ENCODE measurements around the gene S100PBP. TPM values are rescaled to one million over a fixed set of nuclear protein-coding genes. Genes with fewer than 3 reads are reported as not detected.

S100PBP gene
- total and polyA plus RNA-seq, 2 of the 13 experiments (the other 11 are each of a cell fraction or from before 2014, with no cell fraction given): 20.4 to 26.1 TPM

DNA sequence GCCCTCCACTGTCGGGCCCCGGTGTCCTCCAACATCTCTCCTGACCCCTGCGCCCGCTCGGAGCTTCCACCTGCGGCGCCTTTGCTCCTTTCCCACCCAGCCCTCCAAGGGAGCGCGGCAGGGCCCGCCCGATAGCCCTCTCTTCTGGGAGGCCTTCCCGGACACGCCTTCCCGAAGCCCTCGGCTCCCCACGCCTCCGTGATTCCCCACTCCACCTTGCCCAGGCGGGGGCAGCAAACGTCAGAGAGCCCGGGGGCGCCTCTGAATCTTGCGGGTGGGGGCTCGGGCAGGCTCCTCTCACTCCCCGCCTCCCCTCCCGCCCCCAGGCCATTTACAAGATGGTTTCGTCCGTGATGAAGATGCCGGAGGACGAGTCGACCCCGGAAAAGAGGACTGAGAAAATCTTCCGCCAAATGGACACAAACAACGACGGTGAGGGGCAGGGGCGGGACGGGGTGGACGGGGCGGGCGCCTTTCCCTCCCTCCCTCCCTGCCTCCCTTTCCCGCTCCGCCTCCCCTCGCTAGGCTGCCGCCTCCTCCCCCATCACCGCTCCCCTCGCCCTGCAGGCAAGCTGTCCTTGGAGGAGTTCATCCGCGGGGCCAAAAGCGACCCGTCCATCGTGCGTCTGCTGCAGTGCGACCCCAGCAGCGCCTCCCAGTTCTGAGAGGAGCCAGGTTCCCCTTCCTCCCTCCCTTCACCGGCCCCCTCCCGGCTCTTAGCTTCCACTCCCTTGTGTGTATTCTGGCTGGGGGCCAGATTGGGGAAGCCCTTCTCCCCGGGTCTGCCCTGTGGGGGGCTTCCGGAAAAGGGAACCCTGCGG, 76.0 kb downstream of the S100PBP start (continued):
- TF ChIP-seq, protein P1, sequence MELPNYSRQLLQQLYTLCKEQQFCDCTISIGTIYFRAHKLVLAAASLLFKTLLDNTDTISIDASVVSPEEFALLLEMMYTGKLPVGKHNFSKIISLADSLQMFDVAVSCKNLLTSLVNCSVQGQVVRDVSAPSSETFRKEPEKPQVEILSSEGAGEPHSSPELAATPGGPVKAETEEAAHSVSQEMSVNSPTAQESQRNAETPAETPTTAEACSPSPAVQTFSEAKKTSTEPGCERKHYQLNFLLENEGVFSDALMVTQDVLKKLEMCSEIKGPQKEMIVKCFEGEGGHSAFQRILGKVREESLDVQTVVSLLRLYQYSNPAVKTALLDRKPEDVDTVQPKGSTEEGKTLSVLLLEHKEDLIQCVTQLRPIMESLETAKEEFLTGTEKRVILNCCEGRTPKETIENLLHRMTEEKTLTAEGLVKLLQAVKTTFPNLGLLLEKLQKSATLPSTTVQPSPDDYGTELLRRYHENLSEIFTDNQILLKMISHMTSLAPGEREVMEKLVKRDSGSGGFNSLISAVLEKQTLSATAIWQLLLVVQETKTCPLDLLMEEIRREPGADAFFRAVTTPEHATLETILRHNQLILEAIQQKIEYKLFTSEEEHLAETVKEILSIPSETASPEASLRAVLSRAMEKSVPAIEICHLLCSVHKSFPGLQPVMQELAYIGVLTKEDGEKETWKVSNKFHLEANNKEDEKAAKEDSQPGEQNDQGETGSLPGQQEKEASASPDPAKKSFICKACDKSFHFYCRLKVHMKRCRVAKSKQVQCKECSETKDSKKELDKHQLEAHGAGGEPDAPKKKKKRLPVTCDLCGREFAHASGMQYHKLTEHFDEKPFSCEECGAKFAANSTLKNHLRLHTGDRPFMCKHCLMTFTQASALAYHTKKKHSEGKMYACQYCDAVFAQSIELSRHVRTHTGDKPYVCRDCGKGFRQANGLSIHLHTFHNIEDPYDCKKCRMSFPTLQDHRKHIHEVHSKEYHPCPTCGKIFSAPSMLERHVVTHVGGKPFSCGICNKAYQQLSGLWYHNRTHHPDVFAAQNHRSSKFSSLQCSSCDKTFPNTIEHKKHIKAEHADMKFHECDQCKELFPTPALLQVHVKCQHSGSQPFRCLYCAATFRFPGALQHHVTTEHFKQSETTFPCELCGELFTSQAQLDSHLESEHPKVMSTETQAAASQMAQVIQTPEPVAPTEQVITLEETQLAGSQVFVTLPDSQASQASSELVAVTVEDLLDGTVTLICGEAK (IDR thresholded peaks at IDR 0.05): no peak
- TF ChIP-seq, protein P1 (CRISPR knock-in tag; IDR thresholded peaks at IDR 0.05): no peak
- TF ChIP-seq, protein P2, sequence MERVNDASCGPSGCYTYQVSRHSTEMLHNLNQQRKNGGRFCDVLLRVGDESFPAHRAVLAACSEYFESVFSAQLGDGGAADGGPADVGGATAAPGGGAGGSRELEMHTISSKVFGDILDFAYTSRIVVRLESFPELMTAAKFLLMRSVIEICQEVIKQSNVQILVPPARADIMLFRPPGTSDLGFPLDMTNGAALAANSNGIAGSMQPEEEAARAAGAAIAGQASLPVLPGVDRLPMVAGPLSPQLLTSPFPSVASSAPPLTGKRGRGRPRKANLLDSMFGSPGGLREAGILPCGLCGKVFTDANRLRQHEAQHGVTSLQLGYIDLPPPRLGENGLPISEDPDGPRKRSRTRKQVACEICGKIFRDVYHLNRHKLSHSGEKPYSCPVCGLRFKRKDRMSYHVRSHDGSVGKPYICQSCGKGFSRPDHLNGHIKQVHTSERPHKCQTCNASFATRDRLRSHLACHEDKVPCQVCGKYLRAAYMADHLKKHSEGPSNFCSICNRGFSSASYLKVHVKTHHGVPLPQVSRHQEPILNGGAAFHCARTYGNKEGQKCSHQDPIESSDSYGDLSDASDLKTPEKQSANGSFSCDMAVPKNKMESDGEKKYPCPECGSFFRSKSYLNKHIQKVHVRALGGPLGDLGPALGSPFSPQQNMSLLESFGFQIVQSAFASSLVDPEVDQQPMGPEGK (CRISPR knock-in tag; IDR thresholded peaks at IDR 0.05): peak; percentile 68
- TF ChIP-seq ZBTB3 (CRISPR knock-in tag; IDR thresholded peaks at IDR 0.05; ENCODE audit: borderline replicate concordance, low read depth) (no peak), MTF2 (CRISPR knock-in tag; IDR thresholded peaks at IDR 0.05; ENCODE audit: borderline replicate concordance) (0 out of 2 replicates have a peak, but pooled peaks have one; percentile 48), MED8 (CRISPR knock-in tag; IDR thresholded peaks at IDR 0.05; ENCODE audit: insufficient replicate concordance) (no peak)
- TF ChIP-seq, protein P3, sequence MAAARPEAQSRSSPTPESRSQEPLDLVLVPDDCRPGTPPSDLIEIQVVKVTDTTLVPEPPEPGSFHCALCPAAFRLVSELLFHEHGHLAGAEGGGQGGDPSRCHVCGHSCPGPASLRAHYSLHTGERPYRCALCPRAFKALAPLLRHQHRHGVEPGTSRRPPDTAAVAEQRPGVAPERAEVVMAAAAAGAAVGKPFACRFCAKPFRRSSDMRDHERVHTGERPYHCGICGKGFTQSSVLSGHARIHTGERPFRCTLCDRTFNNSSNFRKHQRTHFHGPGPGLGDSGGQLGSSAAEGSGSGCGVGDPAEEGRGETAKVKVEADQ (CRISPR knock-in tag; IDR thresholded peaks at IDR 0.05; ENCODE audit: borderline replicate concordance): no peak
- TF ChIP-seq, protein P4, sequence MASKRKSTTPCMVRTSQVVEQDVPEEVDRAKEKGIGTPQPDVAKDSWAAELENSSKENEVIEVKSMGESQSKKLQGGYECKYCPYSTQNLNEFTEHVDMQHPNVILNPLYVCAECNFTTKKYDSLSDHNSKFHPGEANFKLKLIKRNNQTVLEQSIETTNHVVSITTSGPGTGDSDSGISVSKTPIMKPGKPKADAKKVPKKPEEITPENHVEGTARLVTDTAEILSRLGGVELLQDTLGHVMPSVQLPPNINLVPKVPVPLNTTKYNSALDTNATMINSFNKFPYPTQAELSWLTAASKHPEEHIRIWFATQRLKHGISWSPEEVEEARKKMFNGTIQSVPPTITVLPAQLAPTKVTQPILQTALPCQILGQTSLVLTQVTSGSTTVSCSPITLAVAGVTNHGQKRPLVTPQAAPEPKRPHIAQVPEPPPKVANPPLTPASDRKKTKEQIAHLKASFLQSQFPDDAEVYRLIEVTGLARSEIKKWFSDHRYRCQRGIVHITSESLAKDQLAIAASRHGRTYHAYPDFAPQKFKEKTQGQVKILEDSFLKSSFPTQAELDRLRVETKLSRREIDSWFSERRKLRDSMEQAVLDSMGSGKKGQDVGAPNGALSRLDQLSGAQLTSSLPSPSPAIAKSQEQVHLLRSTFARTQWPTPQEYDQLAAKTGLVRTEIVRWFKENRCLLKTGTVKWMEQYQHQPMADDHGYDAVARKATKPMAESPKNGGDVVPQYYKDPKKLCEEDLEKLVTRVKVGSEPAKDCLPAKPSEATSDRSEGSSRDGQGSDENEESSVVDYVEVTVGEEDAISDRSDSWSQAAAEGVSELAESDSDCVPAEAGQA (IDR thresholded peaks at IDR 0.05; ENCODE audit: low read depth): no peak
- TF ChIP-seq, protein P4 (CRISPR knock-in tag; IDR thresholded peaks at IDR 0.05; ENCODE audit: borderline replicate concordance): no peak
